Measurements from ENCODE around the gene SEC61A1.
A peak's percentile ranks its signal among the peaks of the same experiment; 100 is the strongest.

SEC61A1 gene

DNA sequence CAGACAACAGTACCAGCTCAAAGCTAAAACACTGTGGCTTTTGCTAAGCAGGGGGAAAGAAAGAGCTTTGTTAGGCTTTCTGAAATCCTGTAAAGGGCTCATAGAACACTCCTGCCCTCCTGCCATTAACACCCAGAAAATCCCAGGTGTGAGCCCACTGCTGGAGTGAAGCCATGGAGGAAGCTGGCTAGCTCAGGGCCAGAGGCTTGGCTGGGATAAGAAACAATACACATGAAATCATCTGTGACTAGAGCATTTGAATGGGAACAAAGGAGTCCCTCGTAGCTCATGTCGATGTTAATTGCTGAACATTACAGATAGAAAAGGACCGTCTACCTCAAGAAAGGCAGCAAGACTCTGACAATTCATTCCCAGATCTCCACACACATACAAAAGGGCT, 47.9 kb downstream of the SEC61A1 start:
- TF ChIP-seq, protein P1, sequence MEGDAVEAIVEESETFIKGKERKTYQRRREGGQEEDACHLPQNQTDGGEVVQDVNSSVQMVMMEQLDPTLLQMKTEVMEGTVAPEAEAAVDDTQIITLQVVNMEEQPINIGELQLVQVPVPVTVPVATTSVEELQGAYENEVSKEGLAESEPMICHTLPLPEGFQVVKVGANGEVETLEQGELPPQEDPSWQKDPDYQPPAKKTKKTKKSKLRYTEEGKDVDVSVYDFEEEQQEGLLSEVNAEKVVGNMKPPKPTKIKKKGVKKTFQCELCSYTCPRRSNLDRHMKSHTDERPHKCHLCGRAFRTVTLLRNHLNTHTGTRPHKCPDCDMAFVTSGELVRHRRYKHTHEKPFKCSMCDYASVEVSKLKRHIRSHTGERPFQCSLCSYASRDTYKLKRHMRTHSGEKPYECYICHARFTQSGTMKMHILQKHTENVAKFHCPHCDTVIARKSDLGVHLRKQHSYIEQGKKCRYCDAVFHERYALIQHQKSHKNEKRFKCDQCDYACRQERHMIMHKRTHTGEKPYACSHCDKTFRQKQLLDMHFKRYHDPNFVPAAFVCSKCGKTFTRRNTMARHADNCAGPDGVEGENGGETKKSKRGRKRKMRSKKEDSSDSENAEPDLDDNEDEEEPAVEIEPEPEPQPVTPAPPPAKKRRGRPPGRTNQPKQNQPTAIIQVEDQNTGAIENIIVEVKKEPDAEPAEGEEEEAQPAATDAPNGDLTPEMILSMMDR (IDR thresholded peaks at IDR 0.05; ENCODE audit: low read depth, low read length), result no peak
- DNase-seq (ENCODE audit: low read depth in 2 of 2), result no peak
- H3K4me3 ChIP-seq (replicated peaks in 1 of 2; ENCODE audit: low read depth in 2 of 2, low read length in 2 of 2), result no peak overlapping the region

DNA sequence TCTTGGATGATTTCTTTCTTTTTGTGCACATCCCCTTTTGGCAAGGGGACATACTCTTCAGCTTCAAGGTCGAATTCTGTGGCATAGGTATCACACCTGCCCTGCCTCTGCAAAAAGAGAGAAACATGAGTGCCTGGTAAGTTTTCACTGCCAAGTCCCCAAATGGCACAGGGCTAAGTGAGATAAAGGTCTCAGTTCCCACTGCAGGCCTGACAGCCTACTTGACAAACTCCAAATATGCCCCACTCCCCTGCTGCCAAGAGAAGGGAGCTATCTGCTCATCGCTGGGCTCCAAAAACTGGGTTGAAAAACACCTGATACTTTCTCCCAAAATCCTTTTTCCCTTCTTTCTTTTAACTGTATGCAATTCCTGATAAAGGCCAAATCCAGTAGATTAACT, 48.4 kb downstream of the SEC61A1 start:
- DNase-seq (ENCODE audit: low read depth in 2 of 2), result no peak
- no peak overlapping the region for H3K4me3 ChIP-seq (replicated peaks in 1 of 2; ENCODE audit: low read depth in 2 of 2, low read length in 2 of 2)
- TF ChIP-seq, protein P1 (IDR thresholded peaks at IDR 0.05; ENCODE audit: low read depth, low read length), result no peak

DNA sequence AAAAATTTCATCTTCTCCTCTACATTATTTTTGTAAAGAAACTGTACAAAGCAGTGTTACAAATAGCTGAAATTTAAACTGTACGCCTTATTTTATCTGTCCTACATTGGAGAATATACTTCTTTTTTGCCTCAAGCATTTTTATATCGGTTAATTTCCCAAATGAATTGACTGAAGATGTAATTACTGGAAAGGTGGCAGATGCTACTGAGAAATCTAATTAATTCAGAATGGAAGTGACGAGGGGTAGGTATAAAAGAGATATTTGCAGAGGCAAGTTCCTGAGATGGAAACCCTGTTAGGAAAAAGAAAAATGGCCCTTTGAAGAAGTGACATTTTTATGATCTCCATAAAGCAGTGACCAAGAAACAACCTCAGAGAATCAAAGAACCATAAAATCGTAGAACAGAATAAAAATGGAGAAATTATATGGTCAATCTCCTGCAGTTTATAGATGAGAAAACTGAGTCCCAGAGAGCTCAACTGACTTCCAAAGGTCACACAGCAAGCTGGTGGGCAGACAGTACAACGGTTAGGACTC, 51.0 kb downstream of the SEC61A1 start:
- TF ChIP-seq, protein P1 (IDR thresholded peaks at IDR 0.05; ENCODE audit: low read depth, low read length), result no peak
- no peak overlapping the region for H3K4me3 ChIP-seq (replicated peaks in 1 of 2; ENCODE audit: low read depth in 2 of 2, low read length in 2 of 2)
- no peak for DNase-seq (ENCODE audit: low read depth in 2 of 2)

DNA sequence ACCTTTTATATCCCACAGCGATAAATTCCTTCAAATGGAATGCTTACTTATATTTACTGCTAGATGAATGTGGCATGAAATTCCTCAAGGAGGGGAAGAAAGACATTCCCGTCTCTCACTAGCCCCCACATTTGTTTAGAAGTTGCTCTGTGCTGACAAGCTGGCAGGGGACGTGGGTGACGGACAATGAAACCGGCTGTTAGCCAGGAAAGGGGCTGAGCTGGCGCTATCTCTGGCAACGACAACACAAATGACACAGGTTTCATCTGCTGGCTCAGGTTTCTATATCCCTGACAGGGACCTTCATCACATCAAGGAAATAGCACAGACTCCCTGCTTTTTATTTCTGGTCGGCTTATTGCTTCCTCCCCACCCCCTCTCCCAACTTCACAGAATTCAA, 55.6 kb downstream of the SEC61A1 start:
- H3K4me3 ChIP-seq (replicated peaks in 1 of 2; ENCODE audit: low read depth in 2 of 2, low read length in 2 of 2), result no peak overlapping the region
- peak in 1 of 2 donors; percentile 4 for DNase-seq (ENCODE audit: low read depth in 2 of 2)
- TF ChIP-seq, protein P1 (IDR thresholded peaks at IDR 0.05; ENCODE audit: low read depth, low read length), result no peak

DNA sequence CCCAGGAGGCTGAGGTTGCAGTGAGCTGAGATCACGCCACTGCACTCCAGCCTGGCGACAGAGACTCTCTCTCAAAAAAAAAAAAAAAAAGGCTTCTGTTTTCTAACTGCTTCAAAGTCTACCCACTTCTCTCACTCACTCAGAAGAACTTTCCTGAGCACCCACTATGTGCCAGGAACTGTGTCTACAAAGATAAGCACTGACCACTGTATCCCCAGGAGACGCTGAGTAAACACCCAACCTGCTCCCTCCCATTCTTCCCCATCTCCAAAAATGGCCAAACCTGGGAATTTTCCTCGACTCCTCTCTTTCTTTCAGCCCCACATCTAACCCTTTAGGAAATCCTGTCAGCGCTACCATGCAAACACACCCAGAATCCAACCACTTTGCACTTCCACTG, 58.9 kb downstream of the SEC61A1 start:
- TF ChIP-seq, protein P1 (IDR thresholded peaks at IDR 0.05; ENCODE audit: low read depth, low read length), result no peak
- H3K4me3 ChIP-seq (replicated peaks in 1 of 2; ENCODE audit: low read depth in 2 of 2, low read length in 2 of 2), result no peak overlapping the region
- no peak for DNase-seq (ENCODE audit: low read depth in 2 of 2)

DNA sequence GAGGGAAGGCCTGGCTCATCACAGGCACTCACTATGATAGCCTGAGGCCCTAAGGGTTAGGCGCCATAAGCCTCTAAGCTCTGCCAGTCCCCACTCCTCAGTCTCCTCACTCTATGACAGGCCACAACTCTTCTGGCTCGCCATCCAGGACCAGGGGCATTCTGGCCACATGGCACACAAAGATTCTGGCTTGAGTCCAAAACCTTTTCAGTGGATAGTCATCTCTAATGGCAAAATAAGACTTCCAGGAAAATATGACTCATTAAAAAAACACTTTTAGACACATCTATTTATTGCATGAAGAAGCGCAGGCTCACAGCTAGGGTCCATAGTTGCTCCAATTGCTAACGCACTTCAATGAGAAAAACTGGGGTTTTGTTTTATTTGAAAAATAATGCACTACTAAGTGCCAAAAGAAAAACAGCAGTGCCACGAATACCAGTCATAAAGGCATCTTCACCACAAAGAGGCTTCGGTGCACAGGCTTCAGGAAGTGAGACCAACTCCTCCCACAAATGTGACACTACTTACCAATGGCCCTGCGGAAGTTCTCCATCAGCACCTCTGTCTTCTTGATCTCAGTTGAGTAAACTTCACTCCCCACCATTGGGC, 60.2 kb downstream of the SEC61A1 start:
- peak; percentile 88 to 94 for DNase-seq (ENCODE audit: low read depth in 2 of 2)
- no peak overlapping the region for H3K4me3 ChIP-seq (replicated peaks in 1 of 2; ENCODE audit: low read depth in 2 of 2, low read length in 2 of 2)
- TF ChIP-seq, protein P1 (IDR thresholded peaks at IDR 0.05; ENCODE audit: low read depth, low read length), result peak; percentile 30

Data from cardiac fibroblast (primary cell).